ENCODE results near the gene FALEC.
"Not testable (repeated sequence)": the region's sequence is repeated elsewhere in the genome, so short reads cannot be mapped to it uniquely, and the experiment has no call there.

The FALEC gene

GRCh38 chr1:150579110-150579944, 63.8 kb downstream of the FALEC start, which contains the start of gene MCL1:
Gene MCL1, minus strand, starts transcription at chr1:150579610. Its CDS starts 80 bp downstream, at chr1:150579530.
- no peak for TF ChIP-seq CTCF (IDR thresholded peaks at IDR 0.05; ENCODE audit: insufficient read depth, low read length, missing control alignments)
- ChIA-PET CTCF (interaction anchor here (0.9 to 6.5 kb wide), 9 partner anchors 14 to 427 kb away, joined by 3 to 69 read pairs (median 3); partner anchors contain the start of gene MINDY1), POLR2A (interaction anchor here (0.6 to 11.1 kb wide), 32 partner anchors 10 to 420 kb away, joined by 3 to 135 read pairs (median 4); partner anchors contain the start of genes APH1A, CERS2, CTSK and ECM1)
- peak within 1 kb of the TSS; percentile 100 for H3K4me3 ChIP-seq (ENCODE audit: low read depth, low read length)
- peak; percentile 84 for DNase-seq (ENCODE audit: low read depth, low spot score)

- DNase-seq (ENCODE audit: low read depth, low spot score) = no peak
- ChIA-PET CTCF (interaction anchor here (0.9 to 6.5 kb wide), 9 partner anchors 15 to 426 kb away, joined by 3 to 69 read pairs (median 3); partner anchors contain the start of gene MINDY1), POLR2A (interaction anchor here (0.6 to 11.1 kb wide), 28 partner anchors 9 to 395 kb away, joined by 3 to 135 read pairs (median 4); partner anchors contain the start of genes APH1A, CERS2, CTSK and ECM1)
- no peak for TF ChIP-seq CTCF (IDR thresholded peaks at IDR 0.05; ENCODE audit: insufficient read depth, low read length, missing control alignments)
- peak overlapping the region; percentile 58 for H3K4me3 ChIP-seq (ENCODE audit: low read depth, low read length)
Observed at GRCh38 chr1:150579945-150580642, 64.5 kb downstream of the FALEC start.

- ChIA-PET POLR2A (interaction anchor here (0.6 to 1.0 kb wide), 2 partner anchors 13 to 15 kb away, joined by 3 to 7 read pairs; no protein-coding TSS in a partner anchor), CTCF (interaction anchor here (0.7 to 4.8 kb wide), 3 partner anchors 21 to 232 kb away, joined by 3 to 21 read pairs (median 14); no protein-coding TSS in a partner anchor)
- not testable (repeated sequence) for DNase-seq (ENCODE audit: low read depth, low spot score); H3K4me3 ChIP-seq (ENCODE audit: low read depth, low read length)
Observed at GRCh38 chr1:150580966-150581365, 65.4 kb downstream of the FALEC start.

GRCh38 chr1:150581437-150581836, 65.9 kb downstream of the FALEC start:
- POLR2A ChIA-PET = interaction anchor here (0.6 to 1.0 kb wide), 2 partner anchors 12 to 16 kb away, joined by 3 to 7 read pairs; no protein-coding TSS in a partner anchor
- H3K4me3 ChIP-seq (ENCODE audit: low read depth, low read length); DNase-seq (ENCODE audit: low read depth, low spot score): not testable (repeated sequence)
- CTCF ChIA-PET = interaction anchor here (0.7 to 4.8 kb wide), 5 partner anchors 12 to 231 kb away, joined by 3 to 21 read pairs (median 5); no protein-coding TSS in a partner anchor

GRCh38 chr1:150581962-150582361, 66.4 kb downstream of the FALEC start:
- POLR2A ChIA-PET; H3K4me3 ChIP-seq (ENCODE audit: low read depth, low read length); DNase-seq (ENCODE audit: low read depth, low spot score): not testable (repeated sequence)
- CTCF ChIA-PET = interaction anchor here (1.0 to 4.8 kb wide), 6 partner anchors 11 to 40 kb away, joined by 3 to 21 read pairs (median 4); no protein-coding TSS in a partner anchor

- ChIA-PET POLR2A (no interaction called here), CTCF (interaction anchor here (1.0 to 4.8 kb wide), 6 partner anchors 11 to 40 kb away, joined by 3 to 21 read pairs (median 4); no protein-coding TSS in a partner anchor)
- no peak overlapping the region for H3K4me3 ChIP-seq (ENCODE audit: low read depth, low read length)
- DNase-seq (ENCODE audit: low read depth, low spot score) = peak; percentile 65
- TF ChIP-seq CTCF (IDR thresholded peaks at IDR 0.05; ENCODE audit: insufficient read depth, low read length, missing control alignments) = no peak
Observed at GRCh38 chr1:150582371-150582770, 66.8 kb downstream of the FALEC start.
